Spleen (tissue), 7 donors: ENCODE results near the gene COL19A1.

ENCODE experiments used
- CTCF ChIP-seq, 11 experiments: fragments of 200-600 bp in 7 of 11; fragments of 450-650 bp in 4 of 11; sonication (generic) in 4 of 11; IDR thresholded peaks in 8 of 11; conservative IDR thresholded peaks in 3 of 11; 1 replicate in 7 of 11; 2 replicates in 4 of 11; pipeline versions ENCODE4 v1.4.0 to v1.8.0; 2016 to 2021; ENCODE audit warnings: antibody characterized with exemption in 11 of 11, inconsistent platforms in 4 of 11, mild to moderate bottlenecking in 1 of 11
- POLR2A ChIP-seq, 3 donors: fragments of 450-650 bp; IDR thresholded peaks; one replicate each; pipeline ENCODE4 v1.5.1; 2017; ENCODE audit warnings: antibody characterized with exemption in 3 of 3, mild to moderate bottlenecking in 1 of 3
- donor health status: DM: no; HTN: no; CAD: no; lungs with moderate emphysema.
- donor health status: DM: no; HTN: no; CAD: no.
- donor health status: DM: no; HTN: no; CAD: no.

GRCh38 chr6:70175770-70176169 lies 309.4 kb downstream of the COL19A1 start:
- no peak for TF ChIP-seq CTCF (IDR thresholded peaks at IDR 0.05 in 8 of 11, conservative IDR thresholded peaks at IDR 0.05 in 3 of 11)
- TF ChIP-seq POLR2A (IDR thresholded peaks at IDR 0.05) = no peak
